Neural cell (in vitro differentiated cells): ENCODE measurements around the gene FRY.

Experiments used
- EP300 ChIP-seq: fragments of 450-650 bp; conservative IDR thresholded peaks from 2 replicates; pipeline ENCODE4 v1.6.1; 2014; ENCODE audit warnings: antibody characterized with exemption, mild to moderate bottlenecking, moderate library complexity; ENCODE audit not compliant: poor library complexity, severe bottlenecking
- EZH2 ChIP-seq: fragments of 200-600, 300-800 bp; shearing (Covaris generic), sonication (generic); IDR thresholded peaks from 2 replicates; pipeline ENCODE4 v1.6.1; 2014; ENCODE audit warnings: antibody characterized with exemption, low read length, borderline replicate concordance, mild to moderate bottlenecking; ENCODE audit not compliant: insufficient read depth, poor library complexity, severe bottlenecking
- POLR2AphosphoS5 ChIP-seq: IDR thresholded peaks from 2 replicates; pipeline ENCODE4 v1.6.1; 2012
- SMC3 ChIP-seq: fragments of 450-650 bp; conservative IDR thresholded peaks from 2 replicates; pipeline ENCODE4 v1.6.1; 2014; ENCODE audit warnings: antibody characterized with exemption, mild to moderate bottlenecking, moderate library complexity; ENCODE audit not compliant: poor library complexity
- TAF1 ChIP-seq: IDR thresholded peaks from 2 replicates; pipeline ENCODE4 v1.6.1; 2012; ENCODE audit warnings: low read depth
- TF ChIP-seq, protein P1 (sequence below): IDR thresholded peaks from 2 replicates; pipeline ENCODE4 v1.6.1; 2012; ENCODE audit warnings: borderline replicate concordance
- TF ChIP-seq, protein P2 (sequence below): fragments of 450-650 bp; IDR thresholded peaks from 2 replicates; pipeline ENCODE4 v1.5.1; 2014; ENCODE audit warnings: antibody characterized with exemption, mild to moderate bottlenecking, moderate library complexity; ENCODE audit not compliant: poor library complexity, severe bottlenecking

DNA sequence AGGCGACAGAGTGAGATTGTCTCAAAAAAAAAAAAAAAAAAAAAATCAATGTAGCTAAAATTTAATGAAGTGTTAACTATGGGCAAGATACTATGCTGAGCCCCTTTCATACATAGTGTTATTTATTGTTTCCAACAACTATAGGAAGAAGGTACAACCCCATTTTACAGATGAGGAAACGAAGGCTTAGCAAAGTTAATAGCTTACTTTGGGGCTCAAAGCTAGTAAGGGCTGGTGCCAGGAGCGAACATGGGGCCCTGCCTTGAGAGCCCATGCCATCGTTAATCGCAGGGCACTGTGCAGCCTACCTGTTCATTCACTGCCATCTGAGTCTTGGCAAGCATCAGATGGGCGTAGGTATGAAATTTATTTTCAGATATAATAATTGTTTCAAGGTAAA lies 1.9 kb upstream of the FRY start:
- TF ChIP-seq, protein P1, sequence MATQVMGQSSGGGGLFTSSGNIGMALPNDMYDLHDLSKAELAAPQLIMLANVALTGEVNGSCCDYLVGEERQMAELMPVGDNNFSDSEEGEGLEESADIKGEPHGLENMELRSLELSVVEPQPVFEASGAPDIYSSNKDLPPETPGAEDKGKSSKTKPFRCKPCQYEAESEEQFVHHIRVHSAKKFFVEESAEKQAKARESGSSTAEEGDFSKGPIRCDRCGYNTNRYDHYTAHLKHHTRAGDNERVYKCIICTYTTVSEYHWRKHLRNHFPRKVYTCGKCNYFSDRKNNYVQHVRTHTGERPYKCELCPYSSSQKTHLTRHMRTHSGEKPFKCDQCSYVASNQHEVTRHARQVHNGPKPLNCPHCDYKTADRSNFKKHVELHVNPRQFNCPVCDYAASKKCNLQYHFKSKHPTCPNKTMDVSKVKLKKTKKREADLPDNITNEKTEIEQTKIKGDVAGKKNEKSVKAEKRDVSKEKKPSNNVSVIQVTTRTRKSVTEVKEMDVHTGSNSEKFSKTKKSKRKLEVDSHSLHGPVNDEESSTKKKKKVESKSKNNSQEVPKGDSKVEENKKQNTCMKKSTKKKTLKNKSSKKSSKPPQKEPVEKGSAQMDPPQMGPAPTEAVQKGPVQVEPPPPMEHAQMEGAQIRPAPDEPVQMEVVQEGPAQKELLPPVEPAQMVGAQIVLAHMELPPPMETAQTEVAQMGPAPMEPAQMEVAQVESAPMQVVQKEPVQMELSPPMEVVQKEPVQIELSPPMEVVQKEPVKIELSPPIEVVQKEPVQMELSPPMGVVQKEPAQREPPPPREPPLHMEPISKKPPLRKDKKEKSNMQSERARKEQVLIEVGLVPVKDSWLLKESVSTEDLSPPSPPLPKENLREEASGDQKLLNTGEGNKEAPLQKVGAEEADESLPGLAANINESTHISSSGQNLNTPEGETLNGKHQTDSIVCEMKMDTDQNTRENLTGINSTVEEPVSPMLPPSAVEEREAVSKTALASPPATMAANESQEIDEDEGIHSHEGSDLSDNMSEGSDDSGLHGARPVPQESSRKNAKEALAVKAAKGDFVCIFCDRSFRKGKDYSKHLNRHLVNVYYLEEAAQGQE = no peak
- TF ChIP-seq, protein P2, sequence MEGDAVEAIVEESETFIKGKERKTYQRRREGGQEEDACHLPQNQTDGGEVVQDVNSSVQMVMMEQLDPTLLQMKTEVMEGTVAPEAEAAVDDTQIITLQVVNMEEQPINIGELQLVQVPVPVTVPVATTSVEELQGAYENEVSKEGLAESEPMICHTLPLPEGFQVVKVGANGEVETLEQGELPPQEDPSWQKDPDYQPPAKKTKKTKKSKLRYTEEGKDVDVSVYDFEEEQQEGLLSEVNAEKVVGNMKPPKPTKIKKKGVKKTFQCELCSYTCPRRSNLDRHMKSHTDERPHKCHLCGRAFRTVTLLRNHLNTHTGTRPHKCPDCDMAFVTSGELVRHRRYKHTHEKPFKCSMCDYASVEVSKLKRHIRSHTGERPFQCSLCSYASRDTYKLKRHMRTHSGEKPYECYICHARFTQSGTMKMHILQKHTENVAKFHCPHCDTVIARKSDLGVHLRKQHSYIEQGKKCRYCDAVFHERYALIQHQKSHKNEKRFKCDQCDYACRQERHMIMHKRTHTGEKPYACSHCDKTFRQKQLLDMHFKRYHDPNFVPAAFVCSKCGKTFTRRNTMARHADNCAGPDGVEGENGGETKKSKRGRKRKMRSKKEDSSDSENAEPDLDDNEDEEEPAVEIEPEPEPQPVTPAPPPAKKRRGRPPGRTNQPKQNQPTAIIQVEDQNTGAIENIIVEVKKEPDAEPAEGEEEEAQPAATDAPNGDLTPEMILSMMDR = no peak
- no peak for TF ChIP-seq POLR2AphosphoS5
- no peak for TF ChIP-seq EZH2
- TF ChIP-seq TAF1 = no peak
- TF ChIP-seq EP300 = no peak
- TF ChIP-seq SMC3 = no peak
